NCI-H2029 (cell line): ENCODE data around the gene GDF11.
A peak's percentile ranks its signal among the peaks of the same experiment; 100 is the strongest.

Source experiments
- DNase-seq: peaks from one replicate; lab custom pipeline; 2025; lab: John Stamatoyannopoulos, UW

The GDF11 gene

DNA sequence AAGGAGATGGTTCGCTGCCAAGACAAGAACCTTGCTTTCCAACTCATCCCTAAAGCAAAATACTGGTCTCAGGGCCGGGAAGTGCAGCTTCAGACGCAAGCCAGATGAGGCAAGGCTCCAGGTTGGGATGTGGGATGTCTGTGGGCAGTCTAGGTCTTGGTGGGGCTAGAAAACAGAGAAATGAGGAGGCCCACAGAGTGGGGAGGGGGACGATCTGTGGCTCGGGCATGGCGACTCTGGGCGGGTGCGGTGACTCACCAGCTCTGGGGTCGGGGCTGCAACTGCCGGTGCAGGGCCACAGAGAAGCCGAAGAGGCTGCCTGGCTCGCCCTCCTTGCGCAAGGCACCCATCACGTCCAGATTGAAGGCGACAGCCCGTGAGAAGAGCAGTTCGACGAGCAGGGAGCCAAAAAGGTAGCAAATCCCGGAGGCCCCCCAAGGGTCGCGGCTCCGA, 35.7 kb upstream of the GDF11 start:
- no peak for DNase-seq

- no peak for DNase-seq
These were observed 34.9 kb upstream of the GDF11 start, which contains the start of gene ITGA7 for GRCh38 chr12:55707841-55708694. Gene ITGA7 (minus strand): TSS chr12:55707904. CDS start chr12:55707682, 222 bp downstream.

DNA sequence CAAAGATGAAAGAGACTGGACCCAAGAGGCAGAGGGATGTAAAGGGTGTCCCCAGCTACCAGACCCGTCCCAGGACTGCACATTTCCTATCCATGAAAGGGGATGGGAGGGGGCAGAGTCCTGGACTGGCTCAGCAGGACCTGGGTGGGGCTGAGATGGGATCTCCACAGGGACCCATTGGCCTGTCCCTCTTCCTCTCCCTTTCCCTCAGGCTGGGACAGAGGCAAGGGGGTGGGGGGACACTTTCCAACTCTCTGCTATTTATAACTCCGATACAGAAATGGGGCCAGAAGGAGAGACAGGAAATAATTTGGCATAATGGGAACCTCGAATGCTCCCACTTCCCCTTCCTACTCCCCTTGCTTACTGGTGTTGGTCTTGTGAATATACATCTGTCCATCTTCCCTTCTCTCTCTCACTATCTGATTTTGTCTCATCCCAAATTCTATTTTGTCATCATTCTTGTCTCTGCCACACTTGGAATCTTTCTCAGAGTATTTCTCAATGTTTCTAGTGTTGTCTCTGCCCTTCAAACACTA, 34.2 kb upstream of the GDF11 start:
- no peak for DNase-seq

DNA sequence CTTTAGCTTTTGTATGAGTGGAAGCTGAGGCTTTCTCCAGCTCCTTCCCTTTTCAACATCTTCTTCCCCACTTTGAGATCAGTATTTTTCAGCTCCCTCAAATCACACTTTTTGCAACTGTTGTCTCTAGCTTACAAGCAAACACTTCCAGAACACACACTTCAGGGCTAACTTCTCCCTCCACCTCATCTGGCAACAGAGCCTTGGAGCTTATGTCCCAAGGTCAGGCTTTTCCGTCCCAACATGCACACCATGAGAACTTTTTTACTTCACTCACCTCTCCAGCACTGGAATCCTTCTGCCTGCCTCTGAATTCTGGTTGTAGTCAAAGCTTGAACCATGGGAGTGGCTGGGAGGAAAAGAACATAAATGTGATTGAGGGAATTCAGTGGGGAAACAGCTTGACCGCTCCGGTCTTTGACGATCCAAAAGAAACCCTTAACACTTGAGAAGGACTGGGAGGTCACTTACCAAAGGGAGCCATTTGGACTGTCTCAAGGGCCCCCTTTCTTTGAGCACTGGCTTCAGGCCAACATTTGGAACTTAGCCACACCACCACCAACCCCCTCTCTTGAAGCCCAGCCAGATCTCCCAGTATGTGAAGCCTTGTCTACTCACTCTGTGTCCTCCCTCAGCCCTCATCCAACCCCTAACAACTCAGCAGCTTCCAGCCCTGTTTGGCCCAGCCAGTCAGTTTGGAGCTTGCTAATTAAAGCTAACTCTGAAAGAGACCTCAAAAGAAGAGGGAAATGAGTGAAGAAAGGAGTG, 31.0 kb upstream of the GDF11 start:
- no peak for DNase-seq

- no peak for DNase-seq
These were observed 30.1 kb upstream of the GDF11 start for GRCh38 chr12:55712700-55713415.

DNA sequence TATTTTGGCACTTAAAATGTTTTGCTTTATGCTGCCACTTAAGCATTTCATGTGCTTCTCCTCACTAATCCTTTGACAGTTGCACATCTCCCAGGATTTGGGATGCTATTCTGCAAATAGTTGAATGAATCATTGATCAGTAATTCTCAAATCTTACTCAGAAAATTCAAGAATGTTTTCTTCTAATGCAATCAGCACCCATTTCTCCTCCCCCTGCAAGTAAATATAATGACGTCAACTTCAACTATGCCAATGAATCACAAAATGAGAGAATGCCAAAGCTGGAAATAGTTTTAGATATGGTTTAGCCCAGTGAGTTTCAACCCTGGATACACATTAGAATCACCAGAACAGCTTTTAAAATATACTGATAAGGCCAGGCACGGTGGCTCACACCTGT, 29.2 kb upstream of the GDF11 start:
- no peak for DNase-seq

GRCh38 chr12:55715169-55715764, 27.7 kb upstream of the GDF11 start:
- DNase-seq: no peak

GRCh38 chr12:55715833-55716581, 26.9 kb upstream of the GDF11 start, which contains the start of gene BLOC1S1:
Gene BLOC1S1 (plus strand): TSS chr12:55716046. CDS start chr12:55716052, 6 bp downstream.
- peak; percentile 89 for DNase-seq

- no peak for DNase-seq
These were observed 26.4 kb upstream of the GDF11 start for GRCh38 chr12:55716582-55716957.

DNA sequence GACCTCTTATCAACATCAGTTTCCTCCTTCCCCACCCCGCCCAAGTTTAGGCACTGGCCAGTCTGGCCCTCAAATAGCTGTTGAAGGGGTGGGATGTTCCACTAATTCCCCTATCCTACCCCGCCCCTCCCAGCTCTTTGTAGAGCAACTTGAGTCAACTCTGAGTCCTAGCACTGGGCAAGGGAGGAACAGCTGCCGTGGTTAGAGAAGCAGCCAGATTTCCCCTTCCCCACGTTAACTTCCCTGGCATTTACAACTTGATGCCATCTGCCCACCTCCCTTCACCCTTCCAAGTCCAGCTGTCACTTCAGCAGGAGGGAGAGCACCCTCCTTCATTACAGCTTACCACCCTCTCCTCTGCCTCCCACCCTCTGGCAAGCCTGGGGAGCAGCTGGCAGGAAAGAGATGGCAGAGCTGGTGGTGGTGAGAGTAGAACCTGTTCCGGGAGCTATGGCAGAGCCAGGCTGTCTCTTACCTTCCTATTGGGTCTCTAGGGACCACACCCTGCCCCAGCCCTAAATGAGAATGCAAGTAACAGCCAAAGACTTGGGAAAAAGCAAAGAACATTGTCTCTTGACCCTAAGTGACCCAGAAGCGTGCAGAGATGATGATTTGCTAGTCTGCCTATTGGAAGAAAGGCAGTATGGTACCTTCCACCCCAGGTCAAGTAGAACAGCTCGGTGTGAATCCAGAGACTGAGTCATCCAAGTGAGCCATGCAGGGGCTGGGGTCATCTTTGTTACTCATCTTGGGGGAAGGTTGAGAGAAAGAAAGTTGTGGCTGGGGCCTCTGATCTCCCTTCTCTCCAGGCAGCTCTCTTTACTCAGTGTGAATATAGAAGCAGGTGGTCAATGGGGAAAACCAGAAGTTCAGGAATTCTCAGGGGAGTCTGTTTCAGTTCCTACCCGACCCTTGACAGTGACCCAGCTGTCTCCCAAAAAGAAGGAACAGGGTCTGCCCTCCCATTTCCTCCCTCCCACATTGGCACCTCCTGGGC, 25.6 kb upstream of the GDF11 start:
- DNase-seq: no peak

DNA sequence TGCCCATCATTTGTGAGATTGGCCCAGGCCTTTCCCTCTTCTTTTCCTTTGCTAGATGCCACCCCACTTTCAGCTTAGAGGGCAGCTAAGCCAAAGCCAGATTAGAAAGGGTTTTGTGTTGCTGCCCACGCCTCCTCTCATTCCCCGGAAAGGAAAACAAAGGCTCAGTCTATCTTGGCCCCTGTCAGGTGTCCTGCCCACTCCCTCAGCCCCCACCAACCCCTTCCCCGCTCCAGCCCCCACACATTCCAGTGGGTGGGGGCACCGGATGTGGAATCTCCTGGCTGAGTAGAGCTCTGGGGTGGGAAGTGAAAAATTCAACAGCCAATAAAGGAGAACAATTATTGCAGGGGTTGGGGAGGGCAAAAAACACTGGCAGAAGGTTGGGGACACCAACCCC, 24.9 kb upstream of the GDF11 start:
- no peak for DNase-seq

- DNase-seq: no peak
These were observed 24.2 kb upstream of the GDF11 start for GRCh38 chr12:55718624-55719275.

DNA sequence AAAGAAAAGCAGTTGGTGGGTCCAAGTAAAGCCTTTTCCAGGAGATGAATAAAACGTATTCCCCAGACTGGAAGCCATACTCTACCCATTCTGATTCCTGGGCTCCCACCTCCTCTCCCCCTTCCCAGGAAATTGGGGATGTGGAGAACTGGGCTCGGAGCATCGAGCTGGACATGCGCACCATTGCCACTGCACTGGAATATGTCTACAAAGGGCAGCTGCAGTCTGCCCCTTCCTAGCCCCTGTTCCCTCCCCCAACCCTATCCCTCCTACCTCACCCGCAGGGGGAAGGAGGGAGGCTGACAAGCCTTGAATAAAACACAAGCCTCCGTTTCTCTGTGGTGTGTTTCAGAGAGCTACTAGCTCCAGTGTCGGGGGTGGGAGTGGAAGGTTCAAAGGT, 23.6 kb upstream of the GDF11 start:
- no peak for DNase-seq

DNA sequence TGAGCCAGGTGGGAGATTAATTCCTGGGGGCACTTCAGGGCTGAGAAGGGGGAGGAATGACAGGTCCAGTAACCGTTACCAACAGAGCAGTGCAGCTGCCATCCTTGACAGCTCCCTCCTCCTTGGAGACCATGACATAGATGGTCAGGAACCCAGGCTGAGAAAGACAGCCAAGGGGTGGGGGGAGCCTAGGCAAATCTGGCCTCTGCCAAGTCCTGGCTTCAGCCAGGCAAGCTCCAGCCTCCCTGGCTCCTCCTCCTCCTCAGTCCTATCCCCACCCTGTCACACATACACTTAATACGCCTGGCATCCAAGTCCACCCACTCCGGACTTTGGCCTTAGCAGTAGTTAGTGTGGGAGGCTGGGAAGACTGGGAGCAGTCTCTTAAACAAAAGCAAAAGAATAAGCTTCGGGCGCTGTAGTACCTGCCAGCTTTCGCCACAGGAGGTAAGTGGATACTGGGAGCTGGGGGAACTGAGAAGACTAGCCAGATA, 22.8 kb upstream of the GDF11 start, which contains the start of gene RDH5:
Gene RDH5 (plus strand): TSS at position 323 of the 494 bp plus-strand sequence. CDS start 792 bp downstream, outside the sequence.
- no peak for DNase-seq

DNA sequence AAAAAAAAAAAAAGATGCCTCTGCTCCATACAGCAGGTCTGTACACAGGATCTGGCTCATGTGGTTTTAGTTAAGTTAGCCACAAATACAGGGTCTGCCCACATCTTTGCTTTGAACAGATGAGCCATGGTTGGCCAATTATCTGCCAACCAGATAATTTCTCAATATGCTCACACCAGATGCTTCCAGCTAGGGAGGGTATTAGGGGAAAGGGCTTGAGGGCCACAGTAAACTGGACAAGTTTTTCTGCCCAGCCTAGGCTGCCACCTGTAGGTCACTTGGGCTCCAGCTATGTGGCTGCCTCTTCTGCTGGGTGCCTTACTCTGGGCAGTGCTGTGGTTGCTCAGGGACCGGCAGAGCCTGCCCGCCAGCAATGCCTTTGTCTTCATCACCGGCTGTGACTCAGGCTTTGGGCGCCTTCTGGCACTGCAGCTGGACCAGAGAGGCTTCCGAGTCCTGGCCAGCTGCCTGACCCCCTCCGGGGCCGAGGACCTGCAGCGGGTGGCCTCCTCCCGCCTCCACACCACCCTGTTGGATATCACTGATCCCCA, 22.0 kb upstream of the GDF11 start:
- no peak for DNase-seq

DNA sequence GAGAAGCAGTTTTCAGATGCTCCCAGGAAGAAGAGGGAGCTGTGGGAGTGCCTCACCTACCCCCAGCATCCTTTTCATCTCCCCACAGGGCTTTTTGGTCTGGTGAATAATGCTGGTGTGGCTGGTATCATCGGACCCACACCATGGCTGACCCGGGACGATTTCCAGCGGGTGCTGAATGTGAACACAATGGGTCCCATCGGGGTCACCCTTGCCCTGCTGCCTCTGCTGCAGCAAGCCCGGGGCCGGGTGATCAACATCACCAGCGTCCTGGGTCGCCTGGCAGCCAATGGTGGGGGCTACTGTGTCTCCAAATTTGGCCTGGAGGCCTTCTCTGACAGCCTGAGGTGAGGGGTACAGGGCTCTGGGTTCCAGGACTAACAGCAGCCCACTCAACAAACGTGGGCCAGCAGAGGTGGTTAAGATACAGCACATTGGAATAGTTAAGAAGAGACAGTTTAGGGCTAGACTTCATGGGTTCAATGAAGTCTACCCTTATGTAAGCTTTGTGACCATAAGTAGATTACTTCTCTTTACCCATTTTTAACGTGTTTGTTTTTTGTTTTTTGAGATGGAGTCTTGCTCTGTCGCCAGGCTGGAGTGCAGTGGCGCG, 21.2 kb upstream of the GDF11 start:
- DNase-seq: no peak

DNA sequence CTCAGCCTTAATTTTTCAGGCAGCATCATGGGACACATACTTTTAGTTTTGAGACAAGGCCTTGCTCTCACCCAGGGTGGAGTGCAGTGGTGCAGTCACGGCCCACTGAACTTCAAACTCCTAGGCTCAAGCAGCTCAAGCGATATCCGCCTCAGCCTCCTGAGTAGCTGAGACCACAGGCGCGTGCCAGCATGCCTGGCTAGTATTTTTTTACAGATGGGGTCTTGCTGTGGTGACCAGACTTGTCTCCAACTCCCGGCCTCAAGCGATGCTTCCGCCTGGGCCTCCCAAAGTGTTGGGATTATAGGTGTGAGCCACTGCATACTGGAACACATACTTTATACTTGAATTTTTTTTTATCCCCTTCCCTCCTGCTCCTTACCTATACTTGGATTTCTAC, 20.0 kb upstream of the GDF11 start:
- DNase-seq: no peak
